ENCODE measurements around the gene KRT74.
"Not testable (repeated sequence)": the region's sequence is repeated elsewhere in the genome, so short reads cannot be mapped to it uniquely, and the experiment has no call there.

Gene KRT74

DNA sequence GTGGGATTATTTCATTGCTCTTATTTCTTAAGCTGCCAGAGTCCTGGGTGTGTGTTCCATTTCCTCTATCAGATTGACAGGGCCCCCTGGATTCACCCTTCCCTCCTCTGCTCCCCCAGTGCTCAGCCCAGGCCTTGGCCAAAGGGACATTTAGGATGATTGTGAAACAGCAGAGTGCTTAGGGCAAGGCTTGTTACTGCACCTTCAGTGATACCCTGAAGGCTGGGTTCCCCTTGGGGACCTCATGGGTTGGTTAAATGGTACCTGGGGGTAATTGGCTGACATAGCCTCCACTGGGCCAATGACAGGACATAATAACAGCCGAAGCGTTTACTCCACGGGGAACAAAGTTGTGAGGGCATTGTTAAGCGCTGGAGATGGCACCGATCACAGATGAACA, 28.9 kb upstream of the KRT74 start:
- FAIRE-seq: no peak

DNA sequence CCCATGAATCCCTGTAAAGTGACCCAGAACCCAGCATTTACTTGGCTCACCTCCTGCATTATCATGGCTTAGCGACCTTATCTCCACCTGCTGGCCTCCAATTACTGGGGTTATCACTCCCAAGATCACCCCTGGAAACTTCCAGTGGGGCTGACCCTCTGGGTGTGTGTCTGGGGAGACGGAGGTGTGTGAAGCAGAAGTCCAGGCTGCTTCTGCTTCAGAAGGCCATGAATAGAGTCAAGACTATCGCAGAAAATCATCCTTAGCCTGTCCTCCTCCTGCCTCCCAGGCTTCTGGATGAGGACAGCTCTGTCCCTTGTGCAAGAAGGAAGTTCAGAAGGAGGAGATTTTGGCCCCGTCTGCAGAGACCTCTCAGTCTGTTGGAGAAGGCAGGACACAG, 28.0 kb upstream of the KRT74 start:
- FAIRE-seq: no peak

DNA sequence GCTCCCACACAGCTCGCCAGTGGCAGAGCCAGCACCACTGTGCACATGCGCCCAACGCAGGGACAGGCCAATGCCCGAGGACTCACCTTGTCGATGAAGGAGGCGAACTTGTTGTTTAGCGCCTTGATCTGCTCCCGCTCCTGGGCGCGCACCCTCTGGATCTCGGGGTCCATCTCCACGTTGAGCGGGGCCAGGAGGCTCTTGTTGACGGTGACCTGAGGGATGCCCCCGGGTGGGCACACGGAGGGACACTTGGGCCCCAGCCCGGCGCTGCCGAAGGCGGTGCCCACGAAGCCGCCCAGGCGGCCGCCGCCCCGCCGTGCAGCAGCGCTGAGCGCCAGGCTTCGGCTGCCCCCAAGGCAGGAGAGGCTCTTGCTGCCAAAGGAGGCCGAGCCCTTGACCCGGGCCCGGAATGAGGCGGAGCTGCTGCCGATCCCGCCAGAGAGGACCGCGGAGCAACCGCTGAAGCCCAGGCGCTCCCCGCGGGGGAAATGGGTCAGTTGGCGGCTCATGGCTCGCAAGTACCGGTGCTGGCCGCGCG, 27.4 kb upstream of the KRT74 start, which contains the start of gene KRT72:
Gene KRT72, minus strand, starts transcription at position 523 of the 541 bp plus-strand sequence. Its CDS starts 11 bp downstream, at position 512.
- no peak for FAIRE-seq

DNA sequence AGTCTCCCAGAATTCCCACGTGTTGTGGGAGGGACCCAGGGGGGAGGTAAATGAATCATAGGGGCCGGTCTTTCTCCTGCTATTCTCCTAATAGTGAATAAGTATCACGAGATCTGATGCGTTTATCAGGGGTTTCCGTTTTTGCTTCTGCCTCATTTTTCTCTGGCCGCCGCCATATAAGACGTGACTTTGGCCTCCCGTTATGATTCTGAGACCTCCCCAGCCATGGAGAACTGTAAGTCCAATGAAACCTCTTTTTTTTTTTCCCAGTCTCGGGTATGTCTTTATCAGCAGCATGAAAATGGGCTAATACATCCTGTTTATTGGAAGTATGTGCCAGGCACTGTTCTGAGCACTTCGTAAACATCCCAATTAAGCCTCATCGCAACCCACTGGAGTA, 26.8 kb upstream of the KRT74 start:
- no peak for FAIRE-seq

DNA sequence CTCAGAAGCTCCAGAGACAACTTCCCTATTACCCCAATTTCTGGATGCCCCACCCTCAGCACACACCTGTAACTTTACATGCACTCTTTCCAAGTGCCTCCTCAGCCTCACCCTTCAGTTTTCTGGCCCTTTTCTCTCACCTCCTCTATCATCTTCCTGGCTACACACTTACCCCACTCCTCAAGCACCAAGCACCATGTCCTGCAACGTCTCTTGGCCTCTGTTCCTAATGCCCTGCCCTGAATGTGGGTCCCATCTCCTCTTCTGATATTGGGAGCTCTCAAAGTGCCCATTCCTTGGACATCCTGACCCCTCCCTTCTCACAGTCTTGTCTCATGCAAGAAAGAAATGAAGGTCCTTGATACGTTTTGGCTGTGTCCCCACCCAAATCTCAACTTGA, 26.4 kb upstream of the KRT74 start:
- FAIRE-seq: no peak

DNA sequence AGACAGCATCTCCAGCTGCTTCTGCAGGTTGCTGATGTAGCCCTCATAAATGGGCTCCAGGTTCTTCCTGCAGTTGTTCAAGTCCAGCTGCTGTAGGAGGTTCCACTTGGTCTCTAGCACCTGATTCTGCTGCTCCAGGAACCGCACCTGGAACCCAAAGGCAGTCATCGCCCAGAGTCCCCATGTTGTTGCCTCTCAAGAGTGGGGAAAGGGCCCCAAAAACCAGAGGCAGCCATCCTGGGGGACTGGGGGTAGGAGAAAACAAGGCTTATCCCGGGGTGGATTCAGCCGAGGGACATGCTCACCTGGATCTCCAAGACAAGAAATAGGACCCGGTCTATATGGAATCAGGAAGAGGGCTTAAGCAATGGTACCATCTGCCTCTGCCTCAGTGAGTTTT, 25.3 kb upstream of the KRT74 start:
- FAIRE-seq: no peak

DNA sequence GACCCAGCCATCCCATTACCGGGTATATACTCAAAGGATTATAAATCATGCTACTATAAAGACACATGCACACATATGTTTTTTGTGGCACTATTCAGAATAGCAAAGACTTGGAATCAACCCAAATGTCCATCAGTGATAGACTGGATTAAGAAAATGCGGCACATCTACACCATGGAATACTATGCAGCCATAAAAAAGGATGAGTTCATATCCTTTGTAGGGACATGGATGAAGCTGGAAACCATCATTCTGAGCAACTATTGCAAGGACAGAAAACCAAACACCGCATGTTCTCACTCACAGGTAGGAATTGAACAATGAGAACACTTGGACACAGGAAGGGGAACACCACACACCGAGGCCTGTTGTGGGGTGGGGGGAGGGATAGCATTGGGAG, 20.6 kb upstream of the KRT74 start:
- not testable (repeated sequence) for FAIRE-seq

DNA sequence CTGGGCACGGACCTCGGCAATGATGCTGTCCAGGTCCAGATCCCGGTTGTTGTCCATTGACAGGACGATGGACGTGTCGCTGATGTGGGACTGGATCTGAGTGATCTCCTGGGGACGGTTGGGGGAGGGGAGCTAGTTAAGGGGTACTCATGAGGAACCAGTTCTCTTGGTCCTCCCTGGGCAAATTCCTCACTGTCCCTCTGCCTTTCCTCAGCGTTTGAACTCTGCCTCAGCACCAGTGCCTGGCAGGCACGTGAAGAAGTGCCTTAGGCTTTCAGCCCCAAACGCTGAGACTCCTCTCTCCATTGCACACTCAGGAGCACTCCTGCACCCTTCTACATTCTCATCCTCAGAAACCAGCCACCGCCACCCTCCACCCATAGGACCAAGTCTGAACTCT, 17.9 kb upstream of the KRT74 start:
- FAIRE-seq: no peak

DNA sequence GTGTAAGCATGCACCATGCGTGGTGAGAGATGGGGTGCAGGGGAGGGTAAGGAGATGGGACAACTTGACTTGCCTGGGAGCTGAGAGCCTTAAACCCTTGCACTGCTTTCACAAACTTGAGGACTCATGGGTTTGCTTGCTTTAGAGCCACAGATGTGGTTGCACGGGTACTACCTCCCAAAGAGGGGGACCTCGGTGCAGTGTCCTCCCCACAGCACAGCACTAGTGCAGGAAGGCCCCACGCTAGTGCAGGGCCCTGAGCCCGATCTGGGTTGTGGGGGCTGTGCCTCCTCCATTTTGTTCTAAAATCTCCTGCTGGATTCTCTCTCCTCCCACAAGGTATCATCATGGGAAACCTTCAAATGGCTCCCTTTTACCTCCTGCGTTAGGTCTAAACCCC, 16.4 kb upstream of the KRT74 start:
- FAIRE-seq: no peak

DNA sequence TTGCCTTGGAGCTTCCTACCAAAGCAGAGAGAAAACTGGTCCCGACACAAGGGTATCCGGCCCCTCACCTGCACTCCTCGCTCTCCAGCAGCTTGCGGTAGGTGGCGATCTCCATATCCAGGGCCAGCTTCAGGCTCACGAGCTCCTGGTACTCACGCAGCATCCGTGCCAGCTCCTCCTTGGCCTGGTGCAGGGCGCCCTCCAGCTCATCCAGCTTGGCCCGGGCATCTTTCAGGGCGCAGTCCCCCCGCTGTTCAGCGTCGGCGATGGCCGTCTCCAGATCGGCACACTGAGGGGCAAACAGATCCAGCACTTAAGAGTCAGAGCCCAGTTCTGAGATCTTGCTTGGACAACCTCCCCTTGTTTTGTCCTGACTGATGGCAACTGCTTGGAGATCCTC, 13.9 kb upstream of the KRT74 start:
- FAIRE-seq: no peak

DNA sequence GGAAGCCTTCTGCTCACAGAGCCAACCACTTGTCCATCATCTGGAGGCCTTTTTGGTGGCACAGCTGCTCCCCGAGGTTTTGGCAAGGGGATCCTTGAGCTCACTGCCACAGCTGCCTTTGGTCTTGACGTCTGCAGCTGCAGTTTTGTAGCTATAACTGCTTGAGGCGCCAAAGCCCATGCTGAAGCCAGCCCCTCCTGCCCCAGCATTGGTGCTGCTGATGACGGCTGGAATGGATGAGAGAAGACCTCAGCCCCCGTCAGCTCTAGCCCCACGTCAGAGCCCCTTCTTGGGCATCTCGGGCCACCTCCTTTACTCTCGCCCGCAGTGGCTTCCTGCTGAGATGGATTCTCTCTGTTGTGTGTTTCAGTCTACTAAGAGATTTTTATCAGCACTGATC, 12.3 kb upstream of the KRT74 start:
- no peak for FAIRE-seq

DNA sequence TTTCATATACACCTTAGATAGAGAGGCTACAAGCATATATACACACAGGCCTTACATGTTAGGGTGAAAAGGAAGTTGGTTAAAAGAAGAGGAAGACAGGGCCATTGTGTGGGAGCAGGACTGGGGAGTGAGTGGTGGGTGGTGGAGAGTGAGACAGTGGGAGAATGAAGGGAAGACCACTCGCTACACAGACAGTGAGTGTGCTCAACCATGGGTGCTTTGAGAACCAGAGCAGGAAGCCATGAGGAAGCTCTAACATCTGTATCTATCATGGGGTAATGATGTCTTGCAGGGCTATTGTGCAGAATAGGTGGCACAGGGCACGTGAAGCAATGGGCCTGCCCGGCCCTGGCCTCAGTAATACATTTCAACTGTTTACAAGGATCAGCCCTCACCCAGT, 11.4 kb upstream of the KRT74 start:
- FAIRE-seq: no peak

DNA sequence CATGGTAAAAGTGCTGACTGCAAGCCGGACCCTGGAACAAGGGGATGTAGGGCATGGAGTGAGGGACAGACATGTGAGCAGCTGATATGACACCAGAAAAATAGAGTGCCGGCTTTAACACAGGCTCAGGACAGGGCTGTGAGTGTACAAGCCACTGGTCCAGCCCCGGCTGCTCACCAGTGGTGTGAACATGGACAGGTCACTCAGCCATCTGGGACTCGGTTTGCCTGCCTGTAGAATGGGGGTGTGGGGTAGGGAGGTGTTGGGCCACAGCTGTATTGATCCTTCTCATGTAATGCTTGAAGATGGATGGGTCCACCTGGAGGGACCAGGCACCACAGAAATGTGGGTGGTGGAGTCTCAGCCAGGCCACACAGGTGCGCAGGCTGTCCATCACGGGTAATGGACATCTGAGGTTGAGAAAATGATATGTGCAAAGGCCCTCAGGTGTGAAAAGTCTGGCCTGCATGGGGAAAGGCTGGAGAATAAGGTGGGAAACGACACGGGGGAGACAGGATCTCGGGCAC, 10.6 kb upstream of the KRT74 start:
- no peak for FAIRE-seq

DNA sequence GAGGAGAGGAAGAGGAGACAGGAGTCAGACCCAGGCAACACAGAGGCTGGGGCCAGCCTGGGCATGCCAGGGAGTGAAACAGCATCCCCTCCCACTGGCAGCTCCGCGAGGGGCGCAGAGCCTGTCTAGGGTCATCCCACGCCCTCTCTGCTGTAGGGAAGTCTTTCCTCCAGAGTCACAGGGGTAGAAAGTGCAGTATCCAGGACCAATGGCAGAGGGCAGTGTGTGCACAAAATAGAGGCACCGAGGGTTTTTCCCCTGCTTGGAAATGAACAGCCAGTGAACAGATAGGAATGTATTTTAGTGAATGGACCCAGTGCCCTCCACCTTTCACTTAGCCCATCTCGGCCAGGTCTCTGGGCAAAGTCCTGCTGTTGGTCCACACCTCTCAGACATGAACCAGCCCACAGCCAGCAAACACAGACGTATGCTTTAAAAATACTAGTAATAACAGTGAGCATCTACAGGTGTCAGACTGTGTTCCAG, 9.4 kb upstream of the KRT74 start:
- no peak for FAIRE-seq

DNA sequence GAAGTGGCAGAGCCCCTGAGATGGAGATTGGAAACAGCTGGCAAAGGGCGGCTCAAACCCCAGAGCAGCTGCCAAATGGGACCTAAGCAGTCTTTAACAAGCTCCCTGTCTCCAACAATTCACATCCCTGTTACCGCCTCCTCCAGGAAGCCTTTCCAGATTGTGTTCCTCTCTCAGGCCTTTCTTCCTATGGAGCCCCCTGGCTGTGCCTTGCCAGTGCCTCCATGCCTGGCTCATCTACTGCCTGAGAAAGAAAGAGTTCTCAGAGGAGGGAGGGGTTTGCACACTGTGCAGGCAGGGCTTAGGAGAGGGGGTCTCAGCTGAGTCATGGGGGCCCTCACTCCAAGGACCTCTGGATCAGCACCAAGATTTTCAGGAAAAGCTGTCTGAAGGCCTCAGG, 8.8 kb upstream of the KRT74 start:
- FAIRE-seq: no peak

DNA sequence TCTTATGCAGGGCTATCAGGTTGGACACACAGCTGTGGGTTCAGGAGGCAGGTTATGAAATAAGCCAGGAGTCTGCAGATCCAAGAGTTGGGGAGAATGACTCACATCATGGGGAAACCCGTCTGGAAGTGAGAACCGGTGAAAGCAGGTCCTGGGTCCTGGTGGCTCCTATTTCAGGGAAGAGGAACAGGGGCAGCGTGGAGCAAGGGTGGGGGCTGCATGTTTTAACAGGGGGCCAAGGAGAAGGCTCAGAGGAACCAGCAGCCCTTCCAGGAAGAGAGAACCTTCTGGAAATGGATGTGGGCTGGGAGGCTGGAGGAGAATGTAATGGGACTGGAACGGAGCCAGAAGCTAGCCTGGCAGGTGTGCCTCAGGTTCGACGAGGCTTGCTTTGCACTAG, 7.8 kb upstream of the KRT74 start:
- FAIRE-seq: no peak

DNA sequence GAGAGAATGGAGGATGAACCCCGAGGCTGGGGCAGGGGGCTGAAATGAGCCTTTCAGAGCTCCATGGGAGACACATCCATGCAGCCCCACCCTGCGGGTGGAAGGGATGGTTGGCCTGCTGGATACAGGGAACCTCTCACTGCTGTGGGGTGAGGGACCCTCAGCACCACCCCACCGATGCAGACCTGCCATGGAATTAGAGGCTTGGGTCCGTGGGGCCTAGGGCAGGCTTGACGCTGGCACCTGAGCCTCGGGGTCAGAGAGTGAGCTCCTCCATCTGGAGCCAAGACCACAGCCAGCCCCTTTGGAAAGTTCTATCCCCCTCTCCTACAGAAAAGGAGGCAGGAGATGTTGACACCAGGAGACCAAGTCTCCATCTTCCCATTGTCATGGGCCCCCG, 7.4 kb upstream of the KRT74 start:
- no peak for FAIRE-seq

DNA sequence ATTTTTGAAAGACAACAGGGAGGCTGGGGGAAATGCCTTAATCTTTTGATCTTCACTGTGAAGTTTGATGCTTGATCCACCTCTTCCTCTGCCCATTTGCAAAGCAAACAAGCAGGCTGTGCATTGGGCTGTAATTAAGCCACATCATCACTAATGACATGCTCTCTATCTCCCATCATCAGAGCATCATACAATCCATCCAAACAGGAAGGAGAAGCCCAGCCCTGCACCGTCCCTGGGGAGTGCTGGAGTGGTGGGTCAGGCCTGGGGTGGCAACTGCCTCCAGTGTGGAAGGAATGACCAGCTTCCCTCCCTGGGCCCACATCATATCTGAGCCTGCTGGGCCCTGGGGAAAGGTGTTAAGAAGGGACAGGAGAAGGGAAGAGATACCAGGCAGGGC, 6.9 kb upstream of the KRT74 start:
- FAIRE-seq: no peak

DNA sequence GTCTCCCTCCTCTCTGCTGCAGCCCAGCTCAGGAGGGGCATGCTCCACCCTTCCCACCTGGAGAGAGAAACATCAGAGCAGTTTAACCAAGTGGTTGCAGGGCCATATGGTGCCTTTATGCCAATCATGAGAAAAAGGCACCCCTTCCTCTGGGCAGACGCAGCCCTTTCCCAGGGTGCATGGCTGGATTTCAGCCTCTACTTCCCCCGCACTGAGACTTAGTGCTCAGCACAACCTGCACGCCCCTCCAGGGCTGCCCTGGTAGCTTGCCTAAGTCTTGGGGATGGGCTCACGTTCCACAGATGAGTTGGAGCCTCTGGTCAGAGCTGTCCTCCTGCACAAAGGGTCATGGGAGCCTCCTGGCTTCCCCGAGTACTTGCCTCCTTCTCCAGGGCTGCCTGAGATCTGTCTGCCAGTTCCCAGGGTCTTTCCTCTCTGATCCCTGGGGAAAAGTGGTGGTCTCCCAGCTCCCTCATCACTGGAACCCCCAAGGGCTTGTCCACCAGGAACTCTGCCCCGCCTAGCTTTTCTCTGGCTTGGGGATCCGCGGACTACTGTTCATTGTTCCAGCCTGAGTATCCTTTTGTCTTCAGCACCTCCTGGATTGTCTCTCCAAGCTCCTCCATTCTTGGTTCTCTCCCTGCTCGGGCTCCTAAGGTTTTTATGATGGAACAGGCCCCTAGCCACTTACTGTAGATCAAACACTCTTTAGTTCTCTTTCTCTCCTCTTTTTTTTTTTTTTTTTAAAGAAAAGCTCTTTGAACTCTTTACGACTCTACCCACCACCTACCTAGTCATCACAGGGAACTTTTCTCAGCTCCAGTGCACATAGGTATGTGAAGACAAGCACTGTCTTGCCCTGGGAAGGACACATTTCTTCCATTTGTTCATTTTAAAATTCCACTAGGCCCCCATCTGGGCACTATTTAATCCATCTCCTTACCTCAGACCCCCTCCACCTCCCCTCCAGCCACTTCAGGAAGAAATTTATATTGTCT, 6.1 kb upstream of the KRT74 start:
- no peak for FAIRE-seq

DNA sequence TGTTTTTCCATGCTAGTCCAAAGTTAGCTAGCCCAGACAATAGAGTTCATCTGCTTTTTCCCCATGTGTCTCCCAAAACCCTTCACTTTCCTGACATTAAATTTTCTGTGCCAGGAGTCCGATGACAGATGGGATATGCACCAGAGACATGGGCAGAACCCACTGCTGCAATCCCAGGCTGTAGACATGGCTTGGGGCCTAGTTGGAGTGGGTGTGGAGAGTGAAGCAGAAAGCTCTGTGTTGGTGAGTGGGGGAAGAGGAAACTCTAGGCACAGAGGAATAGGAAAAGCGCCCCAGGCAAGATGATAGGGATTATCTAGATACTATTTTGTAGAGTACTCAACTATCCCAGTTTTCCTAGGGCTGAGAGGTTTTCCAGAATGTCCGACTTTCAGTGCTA, 4.8 kb upstream of the KRT74 start:
- no peak for FAIRE-seq

DNA sequence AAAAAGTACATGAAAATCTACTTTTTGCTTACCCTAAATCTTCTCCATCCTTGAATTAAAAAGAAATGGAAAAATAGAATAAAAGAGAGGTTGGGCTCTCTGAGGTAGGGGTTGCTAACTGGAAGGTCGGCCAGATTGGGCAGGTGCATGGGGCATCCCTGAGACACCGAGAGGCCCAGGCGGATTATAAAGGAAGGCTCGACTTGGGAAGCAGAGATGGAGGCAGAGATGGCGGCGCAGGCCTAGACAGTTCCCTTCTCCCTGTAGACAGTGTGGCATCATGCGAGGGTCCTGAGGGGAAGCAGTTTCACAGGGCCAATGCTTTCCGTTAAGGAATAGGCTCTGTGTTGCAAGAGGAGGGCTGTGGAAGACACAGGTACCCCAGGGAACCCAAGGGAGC, 3.7 kb upstream of the KRT74 start:
- no peak for FAIRE-seq

DNA sequence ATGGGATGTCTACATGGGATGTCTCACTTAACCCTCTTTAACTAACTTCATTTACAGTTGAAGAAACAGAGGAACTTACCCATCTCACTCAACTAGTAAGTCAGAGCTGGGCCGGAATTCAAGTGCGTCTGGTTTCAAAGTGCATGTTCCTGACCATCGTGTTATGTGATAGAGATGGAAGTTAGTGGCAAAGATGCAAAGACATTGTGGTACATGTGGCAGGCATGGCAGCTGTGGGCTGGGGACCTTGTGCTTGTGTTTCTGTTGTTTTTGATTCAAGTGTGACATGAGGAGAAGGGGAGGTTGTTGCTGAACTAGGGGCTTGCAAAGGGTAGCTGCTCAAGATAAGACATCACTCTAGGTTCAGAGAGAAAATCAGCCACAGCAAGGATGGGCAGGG, 2.3 kb upstream of the KRT74 start:
- no peak for FAIRE-seq

DNA sequence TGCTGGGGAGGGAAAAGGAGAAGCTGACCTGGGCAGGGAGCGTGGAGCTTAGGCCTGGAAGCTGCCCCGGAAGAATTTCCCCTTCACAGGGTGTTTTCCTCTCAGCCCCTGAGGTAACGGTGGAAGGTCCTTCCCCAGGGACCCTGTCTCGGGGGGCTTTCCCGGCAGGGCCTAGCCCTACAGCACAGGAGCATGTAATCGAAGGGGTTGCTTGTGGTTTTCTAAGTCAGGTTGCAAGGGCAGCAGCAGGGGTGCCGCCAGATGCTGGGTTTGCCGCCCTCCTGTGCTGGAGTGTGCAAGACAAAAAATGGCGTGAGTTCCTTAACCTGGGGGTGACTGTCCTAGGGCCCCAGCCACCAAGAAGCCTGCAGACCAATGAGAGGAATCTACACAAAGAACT, 1.6 kb upstream of the KRT74 start:
- no peak for FAIRE-seq

DNA sequence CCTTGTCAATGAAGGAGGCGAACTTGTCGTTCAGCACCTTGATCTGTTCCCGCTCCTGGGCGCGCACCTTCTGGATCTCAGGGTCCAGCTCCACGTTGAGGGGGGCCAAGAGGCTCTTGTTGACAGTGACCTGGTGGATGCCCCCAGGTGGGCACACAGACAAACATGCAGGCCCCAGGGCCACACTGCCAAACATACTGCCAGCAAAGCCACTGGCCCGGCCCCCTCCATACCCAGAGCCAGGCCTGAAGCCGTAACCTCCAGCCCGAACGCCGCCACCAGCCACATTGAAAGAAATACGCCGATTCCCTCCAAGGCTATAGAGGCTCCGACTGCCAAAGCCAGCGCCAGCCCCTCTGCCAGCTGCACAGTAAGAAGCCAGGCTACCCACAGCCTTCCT, 337 bp downstream of the KRT74 start:
- FAIRE-seq: no peak

Measured in endometrium (tissue), 2 donors.